GM13977 (cell line): Measurements from ENCODE around the gene CAMTA1.

ENCODE experiments used
- DNase-seq: peaks from one replicate; pipeline ENCODE4 v3.0.0; 2012; ENCODE audit warnings: low spot score
- CTCF ChIP-seq: IDR thresholded peaks from 2 replicates; pipeline ENCODE4 v1.5.1; 2012; ENCODE audit warnings: mild to moderate bottlenecking, control low read depth; ENCODE audit not compliant: insufficient read depth; ENCODE audit errors: extremely low read depth, missing control alignments
- in situ Hi-C: fragments of 300-500 bp; cut with MboI; formaldehyde crosslinking; loops from one replicate; pipeline ENCODE4 v1.12.0; 2022; ENCODE audit warnings: low sequenced_read_pairs, low pct_unique_long_range_greater_than_20kb, mixed read lengths, inconsistent platforms; ENCODE audit not compliant: unreplicated experiment

CAMTA1 gene

GRCh38 chr1:7177438-7178146 lies 392.3 kb downstream of the CAMTA1 start:
- TF ChIP-seq CTCF, result no peak
- in situ Hi-C loops, result no loop called here
- no peak for DNase-seq

- no peak for TF ChIP-seq CTCF
- in situ Hi-C loops, result no loop called here
- no peak for DNase-seq
Measured at GRCh38 chr1:7178336-7178735, 393.1 kb downstream of the CAMTA1 start.

- in situ Hi-C loops, result no loop called here
- no peak for TF ChIP-seq CTCF
- no peak for DNase-seq
Measured at GRCh38 chr1:7178741-7179140, 393.5 kb downstream of the CAMTA1 start.

- DNase-seq, result no peak
- in situ Hi-C loops, result no loop called here
- TF ChIP-seq CTCF, result no peak
Measured at GRCh38 chr1:7185721-7186120, 400.5 kb downstream of the CAMTA1 start.

- DNase-seq, result no peak
- no peak for TF ChIP-seq CTCF
- in situ Hi-C loops, result no loop called here
Measured at GRCh38 chr1:7186382-7187111, 401.3 kb downstream of the CAMTA1 start.

- DNase-seq, result no peak
- TF ChIP-seq CTCF, result no peak
- in situ Hi-C loops, result no loop called here
Measured at GRCh38 chr1:7187112-7187493, 401.8 kb downstream of the CAMTA1 start.
